Activated CD4-positive, alpha-beta T cell treated with anti-CD3 and anti-CD28 coated beads, Interleukin-2, amount 50 U/mL, for 4 hours (primary cell): ENCODE results near the gene ITPRIP.

Experiments used
- DNase-seq, 2 experiments: peaks; one replicate each; pipeline ENCODE4 v3.0.0-alpha.2; 2020

The ITPRIP gene

GRCh38 chr10:104279550-104280259, 58.6 kb downstream of the ITPRIP start:
- DNase-seq: no peak

GRCh38 chr10:104277785-104278184, 60.5 kb downstream of the ITPRIP start:
- no peak for DNase-seq

- DNase-seq: no peak
Measured at GRCh38 chr10:104276192-104276591, 62.1 kb downstream of the ITPRIP start.

- DNase-seq: peak; percentile 33 to 39
Measured at GRCh38 chr10:104274762-104275721, 63.2 kb downstream of the ITPRIP start.

DNA sequence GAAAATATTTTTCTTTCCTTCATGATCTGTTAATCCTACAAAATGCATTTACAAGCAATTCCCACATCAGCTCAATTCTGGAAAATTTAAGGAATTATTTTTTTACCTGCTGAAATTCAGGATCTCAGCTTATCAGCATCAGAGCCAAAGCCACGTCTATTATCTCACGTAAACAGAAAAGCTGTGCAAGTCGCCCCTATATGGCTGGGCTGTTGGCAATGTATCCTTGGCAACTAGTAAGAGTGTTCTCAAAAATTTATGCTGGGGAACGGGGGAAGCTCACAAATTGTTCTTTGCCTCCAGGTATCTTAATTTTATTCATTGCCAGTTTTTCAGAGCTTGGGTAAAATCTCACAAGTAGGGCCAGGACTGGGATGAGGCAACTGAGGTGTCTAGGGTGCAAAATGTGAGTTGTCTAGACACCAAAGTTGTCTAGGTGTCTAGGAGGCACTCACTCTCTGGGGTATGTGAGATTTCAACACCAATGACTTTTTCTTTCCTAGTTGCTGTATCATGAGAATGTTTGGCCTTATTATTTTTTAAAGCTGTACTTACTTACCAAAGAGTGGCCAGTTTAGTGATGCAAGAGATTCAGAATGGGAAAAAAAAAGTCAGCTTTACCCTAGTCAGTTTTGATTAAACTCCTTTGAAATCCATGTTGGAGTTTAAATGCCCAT, 64.2 kb downstream of the ITPRIP start:
- no peak for DNase-seq

- DNase-seq: no peak
Measured at GRCh38 chr10:104273286-104273685, 65.0 kb downstream of the ITPRIP start.

DNA sequence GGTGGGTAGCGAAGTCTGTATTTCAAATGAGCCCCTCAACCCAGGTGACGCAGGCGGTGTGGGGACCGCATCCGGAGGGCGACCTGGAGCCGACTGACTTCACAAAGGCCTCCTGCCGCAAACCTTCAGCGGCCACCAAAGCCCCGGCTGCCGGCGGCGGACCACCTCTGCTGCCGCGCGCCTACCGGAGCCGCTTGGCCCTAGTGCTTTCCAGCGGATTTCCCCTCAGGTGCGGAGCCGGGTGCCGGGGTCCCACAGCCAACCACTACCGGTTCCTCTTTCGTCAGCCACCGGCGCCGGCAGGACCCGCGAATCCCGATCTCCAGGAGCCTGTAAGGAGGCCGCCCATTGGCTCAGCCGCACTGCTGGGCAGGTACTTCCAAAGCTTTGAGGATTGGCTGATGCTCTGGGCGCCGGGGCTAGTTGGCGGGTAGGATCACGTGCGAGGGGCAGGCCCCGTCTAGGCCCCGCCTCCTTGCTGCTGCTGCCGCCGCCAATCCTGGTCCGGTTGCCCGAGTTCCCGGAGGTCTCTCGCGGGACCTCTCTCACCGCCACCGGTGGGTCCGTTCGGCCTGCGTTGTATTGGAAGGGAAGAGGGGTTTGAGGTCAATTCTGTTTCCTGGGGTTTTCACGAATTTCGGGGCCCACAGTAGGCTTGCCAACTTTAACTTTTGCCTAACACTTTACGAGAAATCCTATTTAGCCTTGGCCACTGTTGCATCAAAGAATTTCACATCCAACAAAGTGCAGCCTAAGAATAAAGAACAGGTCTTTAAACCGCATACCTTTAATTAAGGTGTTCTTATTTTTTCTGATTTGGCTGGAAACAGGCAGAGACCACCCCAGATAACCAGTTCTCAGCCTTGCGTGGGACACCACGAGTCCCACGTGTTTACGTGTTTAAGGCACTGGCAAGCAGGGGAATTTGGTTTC, 69.3 kb downstream of the ITPRIP start, which contains the start of gene GSTO2:
Gene GSTO2, plus strand, starts transcription at position 472 of the 933 bp plus-strand sequence. CDS start 5,732 bp downstream, outside the sequence.
- peak; percentile 97 to 98 for DNase-seq

DNA sequence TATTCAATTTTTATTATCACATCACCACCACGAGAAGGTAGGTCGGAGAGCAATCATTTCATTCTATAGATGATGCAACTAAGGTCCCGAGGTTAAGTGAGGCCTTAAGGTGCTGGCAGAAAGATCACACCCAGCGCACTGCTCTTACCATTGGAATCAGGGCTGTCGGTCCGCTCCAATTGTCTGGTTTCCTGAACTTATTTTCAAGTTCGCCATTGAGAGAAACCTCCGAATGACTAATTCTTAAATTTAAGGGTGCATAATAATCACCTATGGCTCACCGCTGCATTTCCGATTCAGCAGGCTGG, 69.9 kb downstream of the ITPRIP start:
- no peak for DNase-seq

DNA sequence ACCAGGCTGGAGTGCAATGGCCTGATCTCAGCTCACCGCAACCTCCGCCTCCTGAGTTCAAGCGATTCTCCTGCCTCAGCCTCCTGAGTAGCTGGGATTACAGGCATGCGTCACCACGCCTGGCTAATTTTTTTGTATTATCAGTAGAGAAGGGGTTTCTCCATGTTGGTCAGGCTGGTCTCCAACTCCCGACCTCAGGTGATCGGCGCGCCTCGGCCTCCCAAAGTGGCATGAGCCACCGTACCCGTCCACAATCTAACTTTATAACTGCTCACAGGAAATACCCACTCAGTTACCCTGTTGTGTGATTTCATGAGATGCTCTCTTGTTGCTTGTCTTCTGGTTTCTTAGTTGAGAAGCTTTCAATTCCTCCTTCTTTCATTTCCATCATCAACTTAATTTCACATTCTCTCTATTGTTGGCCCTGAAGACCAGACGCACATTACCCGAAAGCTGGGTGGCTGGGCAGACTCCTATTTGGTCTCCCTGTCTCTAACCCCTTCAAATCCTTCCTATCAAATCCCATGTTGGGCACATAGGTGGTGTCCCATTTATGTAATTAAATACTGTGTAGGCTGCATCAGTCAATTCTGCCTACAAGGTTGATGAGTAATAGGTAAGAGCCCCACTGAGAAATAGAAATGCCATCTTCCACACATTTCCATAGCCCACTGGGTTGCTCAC, 70.4 kb downstream of the ITPRIP start:
- no peak for DNase-seq

DNA sequence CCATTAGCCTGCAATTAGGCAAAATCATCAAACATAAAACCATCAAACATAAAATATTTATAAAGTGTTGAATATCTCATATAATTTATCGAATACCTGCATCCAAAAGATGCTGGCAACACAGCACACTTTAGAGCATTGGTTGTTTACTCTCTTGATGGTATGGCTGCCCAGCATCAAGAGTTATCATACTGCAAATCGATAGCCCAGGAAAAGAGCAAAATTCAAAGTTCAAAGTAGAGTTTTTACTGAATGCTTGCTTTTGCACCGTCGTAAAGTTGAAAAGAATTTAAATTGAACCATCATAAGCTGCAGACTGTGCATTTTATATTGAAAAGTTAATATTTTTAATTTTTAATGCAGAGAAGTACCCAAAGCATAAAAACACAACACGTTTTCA, 73.5 kb downstream of the ITPRIP start:
- no peak for DNase-seq

GRCh38 chr10:104262055-104262454, 76.2 kb downstream of the ITPRIP start:
- DNase-seq: no peak

DNA sequence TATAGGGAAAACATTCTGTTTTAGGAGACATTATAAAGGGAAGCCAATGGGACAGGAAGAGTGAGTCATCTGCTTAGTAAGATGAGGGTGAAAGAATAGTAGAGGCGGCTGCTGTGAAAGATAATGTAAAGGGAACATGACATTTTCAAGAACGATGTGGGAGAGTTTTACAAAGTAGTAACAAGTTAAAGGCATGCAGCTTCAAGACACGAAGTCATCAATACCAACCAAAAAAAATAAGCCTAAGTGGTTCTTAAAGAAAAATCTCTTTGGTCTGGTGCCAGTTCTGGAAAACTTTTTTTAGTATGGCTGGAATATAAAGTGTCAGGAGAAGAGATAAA, 77.5 kb downstream of the ITPRIP start:
- no peak for DNase-seq

DNA sequence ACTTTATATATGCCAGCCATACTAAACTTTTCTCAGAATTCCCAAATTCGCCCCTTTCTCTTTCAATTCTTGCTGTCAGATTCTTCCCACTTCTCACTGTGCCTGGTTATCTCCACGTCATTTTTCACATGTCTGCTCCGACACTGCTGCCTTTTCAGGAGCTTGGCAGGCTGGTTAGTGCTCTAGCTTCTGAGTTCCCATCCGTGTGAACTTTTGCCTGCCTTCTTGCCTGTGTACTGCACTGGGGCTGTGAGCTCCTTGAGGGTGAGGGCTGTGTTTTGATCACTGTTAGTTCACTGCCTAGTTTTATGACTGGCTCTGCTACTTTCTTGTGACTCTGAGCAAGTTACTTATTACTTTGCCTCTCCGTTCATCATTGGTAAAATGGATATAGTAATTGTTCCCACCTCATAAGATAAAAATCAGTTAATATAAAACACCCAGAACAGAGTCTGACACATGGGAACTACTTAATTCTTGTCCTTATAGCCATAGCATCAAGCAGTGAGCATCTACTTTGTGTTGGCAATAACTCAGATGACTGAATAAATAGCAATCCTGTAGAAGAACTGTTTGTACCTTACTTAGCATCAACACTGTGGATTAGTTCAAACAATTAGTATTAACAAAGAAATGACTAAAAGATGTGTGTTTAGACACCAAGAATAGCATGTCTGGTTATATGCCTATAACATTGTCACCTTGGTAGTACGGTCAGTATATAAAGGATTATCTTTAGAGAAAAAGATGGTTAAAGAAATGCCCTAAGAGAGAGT, 78.1 kb downstream of the ITPRIP start:
- no peak for DNase-seq
